DMS 273 (cell line): Measurements from ENCODE around the gene HS3ST6.
A peak's percentile ranks its signal among the peaks of the same experiment; 100 is the strongest.
"Not testable (repeated sequence)": the region's sequence is repeated elsewhere in the genome, so short reads cannot be mapped to it uniquely, and the experiment has no call there.

Source experiments
- DNase-seq: peaks from one replicate; lab custom pipeline; 2025; ENCODE audit not compliant: unreplicated experiment; lab: John Stamatoyannopoulos, UW

The HS3ST6 gene

GRCh38 chr16:1884155-1884760 is 34.0 kb downstream of the HS3ST6 start:
- DNase-seq: peak; percentile 58

GRCh38 chr16:1881172-1881571 is 37.0 kb downstream of the HS3ST6 start:
- not testable (repeated sequence) for DNase-seq

GRCh38 chr16:1879477-1879876 is 38.7 kb downstream of the HS3ST6 start:
- no peak for DNase-seq

GRCh38 chr16:1878256-1878655 is 40.0 kb downstream of the HS3ST6 start:
- no peak for DNase-seq

- no peak for DNase-seq
Observed at GRCh38 chr16:1877804-1878203, 40.4 kb downstream of the HS3ST6 start.

- DNase-seq: no peak
Observed at GRCh38 chr16:1877089-1877488, 41.1 kb downstream of the HS3ST6 start.

GRCh38 chr16:1876468-1876867 is 41.7 kb downstream of the HS3ST6 start:
- no peak for DNase-seq

GRCh38 chr16:1876066-1876465 is 42.1 kb downstream of the HS3ST6 start:
- DNase-seq: not testable (repeated sequence)

GRCh38 chr16:1874854-1875253 is 43.4 kb downstream of the HS3ST6 start:
- DNase-seq: no peak

- no peak for DNase-seq
Observed at GRCh38 chr16:1871974-1872635, 46.1 kb downstream of the HS3ST6 start, which contains the start of gene MEIOB. MEIOB (minus strand) TSS chr16:1872164; CDS start chr16:1868175, 3,989 bp downstream.

- DNase-seq: no peak
Observed at GRCh38 chr16:1870365-1871082, 47.7 kb downstream of the HS3ST6 start.

GRCh38 chr16:1865902-1866690 is 52.1 kb downstream of the HS3ST6 start:
- no peak for DNase-seq

- peak; percentile 62 for DNase-seq
Observed at GRCh38 chr16:1863681-1864460, 54.3 kb downstream of the HS3ST6 start.

- no peak for DNase-seq
Observed at GRCh38 chr16:1862394-1862793, 55.8 kb downstream of the HS3ST6 start.

GRCh38 chr16:1861730-1862129 is 56.5 kb downstream of the HS3ST6 start:
- no peak for DNase-seq
